Fibroblast of skin of right biceps (primary cell): ENCODE measurements around the gene CASP8.
"Not testable (repeated sequence)": the region's sequence is repeated elsewhere in the genome, so short reads cannot be mapped to it uniquely, and the experiment has no call there.

ENCODE experiments used
- DNase-seq: peaks from one replicate; pipeline ENCODE4 v3.0.0-alpha.2; 2013

The CASP8 gene

DNA sequence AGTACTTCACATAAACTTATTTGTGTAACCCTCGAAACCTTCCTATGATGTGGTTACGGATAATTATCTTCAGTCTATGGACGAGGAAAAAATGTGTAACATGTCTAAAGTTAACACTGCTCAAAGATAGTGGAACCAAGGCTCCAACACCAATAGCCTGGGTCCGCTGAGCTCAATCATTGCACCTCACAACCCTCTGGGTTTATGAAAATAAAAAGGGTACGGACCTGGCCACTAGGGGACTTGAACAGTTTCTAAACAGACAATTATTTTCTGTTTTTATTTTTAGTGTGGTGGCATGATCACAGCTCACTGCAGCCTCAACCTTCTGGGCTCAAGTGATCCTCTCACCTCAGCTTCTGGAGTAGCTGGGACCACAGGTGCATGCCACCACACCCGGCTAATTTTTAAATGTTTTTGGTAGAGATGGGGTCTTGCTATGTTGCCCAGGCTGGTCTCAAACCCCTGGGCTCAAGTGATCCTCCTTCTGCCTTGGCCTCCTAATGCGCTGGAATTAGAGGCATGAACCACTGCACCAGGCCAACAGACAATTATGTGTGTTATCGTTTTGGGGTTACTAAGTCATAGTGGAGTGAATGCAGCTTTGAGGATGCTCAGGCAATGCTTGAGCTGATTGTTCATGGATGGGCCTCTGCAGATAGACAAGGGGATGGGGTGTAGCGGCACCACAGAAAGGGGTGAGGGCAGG is 10.1 kb downstream of the CASP8 start:
- no peak for DNase-seq

DNA sequence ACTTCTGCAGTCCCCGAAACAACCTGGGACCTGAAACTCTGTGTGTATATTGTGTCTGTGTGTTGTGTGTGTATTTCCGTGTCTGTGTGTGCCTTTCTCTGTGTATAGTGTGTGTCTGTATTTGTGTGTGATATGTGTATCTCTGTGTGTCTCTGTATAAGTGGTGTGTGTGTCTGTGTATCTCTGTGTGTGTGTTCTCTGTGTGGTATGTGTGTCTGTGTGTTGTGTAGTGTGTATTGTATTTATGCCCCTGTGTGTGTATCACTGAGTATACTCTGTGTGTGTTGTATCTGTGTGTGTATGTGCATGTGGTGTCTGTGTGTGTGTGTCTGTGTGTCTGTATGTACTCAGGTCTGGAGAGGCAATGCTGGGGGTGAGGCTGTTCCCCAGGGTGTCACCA is 11.6 kb downstream of the CASP8 start:
- DNase-seq = no peak

DNA sequence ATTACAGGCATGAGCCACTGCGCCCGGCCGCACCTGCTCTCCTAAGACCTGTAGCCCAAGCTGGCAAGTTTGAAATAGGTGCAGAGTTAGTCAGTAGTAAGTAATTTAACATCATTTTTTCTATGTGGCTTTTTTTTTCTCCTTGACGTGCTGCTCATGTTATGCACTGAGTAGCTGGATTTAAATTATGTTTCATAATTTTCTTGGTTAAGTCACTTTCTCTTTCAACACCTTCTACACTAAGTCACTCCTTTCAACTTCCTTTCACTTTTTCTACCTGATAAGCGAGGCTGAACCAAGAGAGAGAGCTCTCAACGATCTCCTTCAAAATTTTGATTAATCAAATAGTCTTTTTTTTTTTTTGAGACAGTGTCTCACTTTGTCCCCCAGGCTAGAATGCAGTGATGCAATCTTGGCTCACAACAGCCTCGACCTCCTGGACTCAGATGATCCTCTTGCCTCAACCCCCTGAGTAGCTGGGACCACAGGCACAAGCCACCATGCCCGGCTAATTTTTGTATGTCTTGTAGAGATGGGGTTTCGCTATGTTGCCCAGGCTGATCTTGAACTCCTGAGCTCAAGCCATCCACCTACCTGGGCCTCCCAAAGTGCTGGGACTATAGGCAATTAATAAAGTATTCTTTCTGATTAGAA is 13.1 kb downstream of the CASP8 start:
- no peak for DNase-seq

DNA sequence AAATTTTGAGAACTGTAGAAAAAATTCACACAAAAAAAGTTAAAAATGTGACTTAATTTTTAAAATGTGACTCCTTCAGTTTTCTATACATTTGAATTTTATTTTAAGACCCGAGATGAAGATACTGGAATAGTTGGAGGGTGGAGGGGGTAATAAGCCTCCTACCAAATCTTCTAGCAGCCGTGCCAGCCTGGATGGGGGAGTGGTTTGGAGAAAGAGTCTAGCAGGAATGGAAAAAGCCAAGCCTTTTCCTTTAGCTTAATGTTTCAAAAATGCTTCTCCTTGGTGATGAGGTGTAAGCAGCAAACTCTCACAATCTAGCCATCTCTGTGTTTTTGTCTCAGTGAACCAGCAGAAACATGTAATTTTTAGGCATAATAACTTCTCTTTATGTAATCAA is 14.7 kb downstream of the CASP8 start:
- DNase-seq = no peak

DNA sequence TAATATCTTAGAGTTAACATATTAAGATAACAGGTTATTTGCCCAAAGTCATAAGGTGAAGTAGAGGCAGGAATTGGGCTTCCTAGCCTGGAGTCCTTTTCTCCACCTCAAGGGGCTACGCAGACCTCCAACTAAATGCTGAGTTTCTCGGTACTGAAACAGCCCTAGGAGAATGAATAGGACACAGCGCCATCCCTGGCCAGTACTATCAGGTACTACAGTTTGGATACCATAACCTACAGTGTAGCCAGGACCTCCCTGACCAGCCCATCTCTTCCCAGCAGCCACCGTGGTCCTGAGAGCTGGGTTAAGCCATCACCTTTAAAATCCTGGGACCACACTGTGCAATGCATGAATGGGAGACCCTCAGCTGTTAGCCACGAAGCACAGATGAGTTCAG is 15.7 kb downstream of the CASP8 start:
- DNase-seq = no peak

DNA sequence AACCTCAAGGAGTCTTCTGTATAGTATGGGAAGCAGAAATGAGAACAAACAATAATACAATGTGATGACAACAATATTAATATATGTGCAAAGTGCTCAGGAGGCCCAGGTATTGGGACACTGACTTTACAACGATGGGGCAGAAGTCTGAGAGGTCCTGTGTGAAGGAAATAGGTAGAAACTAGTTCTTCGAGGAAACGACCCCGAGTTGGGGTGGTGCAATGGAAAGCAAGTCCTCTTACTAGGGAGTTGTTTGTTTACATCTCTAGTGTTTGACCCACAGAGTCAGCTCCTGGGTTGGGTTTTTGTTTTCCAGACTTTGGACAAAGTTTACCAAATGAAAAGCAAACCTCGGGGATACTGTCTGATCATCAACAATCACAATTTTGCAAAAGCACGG is 16.2 kb downstream of the CASP8 start:
- DNase-seq = no peak

DNA sequence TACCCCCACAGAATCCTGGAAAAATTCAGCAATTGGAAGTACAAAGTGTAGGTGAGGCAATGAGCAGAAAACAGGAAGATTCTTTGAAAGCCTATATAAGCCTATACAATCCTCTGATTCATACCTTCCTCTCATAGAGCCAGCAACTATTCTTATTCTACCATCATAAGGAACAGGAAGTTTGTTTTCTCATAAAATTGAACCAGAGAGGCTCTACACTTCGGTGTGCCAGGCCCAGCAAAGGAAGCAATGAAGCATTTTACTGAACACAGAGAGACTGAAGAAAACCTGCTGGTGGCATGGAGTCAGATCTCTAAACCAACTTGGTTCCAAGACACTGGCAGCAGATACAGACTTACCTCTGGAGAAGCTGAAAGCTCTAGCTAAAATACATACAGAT is 18.7 kb downstream of the CASP8 start:
- no peak for DNase-seq

DNA sequence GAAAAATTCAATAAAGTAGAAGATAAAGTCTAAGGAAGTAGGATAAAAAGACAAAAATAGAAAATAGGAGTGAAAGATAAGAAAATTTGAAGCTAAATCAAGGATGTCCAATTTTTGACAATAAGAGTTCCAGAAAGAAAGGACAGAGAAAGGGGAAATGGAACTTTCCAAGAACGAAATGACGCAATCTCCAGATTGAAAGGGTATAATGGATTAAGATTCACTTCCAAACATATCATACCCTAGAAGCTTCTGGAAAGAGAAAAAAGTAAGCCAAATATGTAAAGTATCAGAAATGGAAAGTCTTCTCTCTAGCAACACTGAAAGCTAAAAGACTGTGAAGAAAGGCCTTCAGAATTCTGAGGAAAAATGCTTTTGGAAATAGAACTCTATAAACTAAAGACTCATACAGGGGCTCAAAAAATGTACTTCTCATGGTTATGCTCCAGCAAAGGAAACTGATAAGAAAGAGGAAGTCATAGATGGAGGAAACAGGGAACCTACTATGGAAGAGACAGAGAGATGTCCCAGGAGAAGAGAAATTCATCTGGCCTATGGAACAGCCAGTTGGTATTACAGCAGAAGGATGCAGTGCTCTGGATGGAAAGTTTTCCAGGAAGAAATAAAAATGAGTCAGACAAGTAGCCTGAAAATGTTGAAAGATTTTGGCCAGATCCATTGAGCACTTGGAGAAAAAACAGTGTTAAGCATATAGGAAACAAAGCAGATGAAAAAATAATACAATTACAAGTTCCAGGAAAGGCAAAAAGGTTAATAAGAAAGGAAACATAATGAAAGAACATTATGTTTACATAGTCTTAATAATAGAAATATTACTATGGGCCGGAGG is 20.1 kb downstream of the CASP8 start:
- no peak for DNase-seq

DNA sequence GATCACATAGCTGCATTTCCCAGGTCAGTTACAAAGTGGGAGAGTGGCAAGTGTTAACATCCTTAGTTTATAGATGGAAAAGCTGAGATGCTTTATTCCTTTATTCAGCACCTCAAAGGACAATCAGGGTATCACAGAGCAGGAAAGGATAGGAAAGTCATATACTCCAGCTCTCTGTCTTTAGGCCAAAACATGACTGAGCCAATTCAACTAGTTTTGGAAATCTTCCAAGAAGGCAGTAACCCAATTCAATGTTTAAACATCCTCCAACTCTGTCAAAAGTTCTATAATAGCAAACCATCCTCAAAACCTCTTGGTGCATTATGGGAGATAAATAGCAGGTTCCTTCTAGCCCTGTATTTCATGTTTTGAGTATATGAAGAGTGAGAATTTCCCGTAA is 25.2 kb downstream of the CASP8 start:
- DNase-seq = no peak

DNA sequence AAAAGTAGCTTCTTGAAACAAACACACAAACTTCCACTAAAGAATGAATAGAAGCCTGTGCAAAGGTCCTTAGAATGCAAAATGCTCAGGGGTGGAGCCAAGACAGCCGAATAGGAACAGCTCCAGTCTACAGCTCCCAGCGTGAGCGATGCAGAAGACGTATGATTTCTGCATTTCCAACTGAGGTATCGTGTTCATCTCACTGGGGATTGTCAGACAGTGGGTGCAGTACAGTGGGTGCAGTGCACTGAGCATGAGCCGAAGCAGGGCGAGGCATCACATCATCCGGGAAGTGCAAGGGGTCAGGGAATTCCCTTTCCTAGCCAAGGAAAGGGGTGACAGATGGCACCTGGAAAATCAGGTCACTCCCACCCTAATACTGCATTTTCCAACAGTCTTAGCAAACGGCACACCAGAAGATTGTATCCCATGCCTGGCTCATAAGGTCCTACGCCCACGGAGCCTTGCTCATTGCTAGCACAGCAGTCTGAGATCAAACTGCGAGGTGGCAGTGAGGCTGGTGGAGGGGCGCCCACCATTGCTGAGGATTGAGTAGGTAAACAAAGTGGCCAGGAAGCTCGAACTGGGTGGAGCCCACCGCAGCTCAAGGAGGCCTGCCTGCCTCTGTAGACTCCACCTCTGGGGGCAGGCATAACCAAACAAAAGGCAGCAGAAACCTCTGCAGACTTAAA is 30.3 kb downstream of the CASP8 start:
- DNase-seq = not testable (repeated sequence)

DNA sequence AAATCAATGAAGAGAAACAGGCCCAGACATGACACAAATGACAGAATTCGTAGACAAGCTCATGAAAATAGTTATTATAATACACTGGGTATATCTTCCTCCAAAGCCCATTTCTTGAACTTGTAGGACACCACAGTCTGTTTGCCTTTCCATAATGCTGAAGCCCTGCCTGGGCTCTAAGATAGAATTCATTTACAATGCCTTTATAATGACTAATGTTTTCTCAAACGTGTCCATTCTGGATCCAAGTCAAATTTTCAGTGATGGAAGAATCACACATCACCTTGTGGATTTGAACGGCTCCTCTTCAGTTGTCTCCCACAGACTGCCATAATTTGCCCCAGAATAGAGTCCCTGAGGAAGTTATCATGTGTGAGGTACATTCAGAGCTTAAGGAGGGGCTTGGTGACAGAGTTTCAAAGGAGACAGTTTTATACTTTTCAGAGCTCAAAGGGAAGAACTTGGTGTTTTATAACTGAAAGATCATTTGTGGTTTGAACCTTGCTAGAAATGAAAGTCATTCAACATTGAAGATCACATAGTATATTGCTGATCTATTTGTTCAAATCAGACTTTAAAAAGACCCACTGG is 38.2 kb downstream of the CASP8 start:
- peak; percentile 27 for DNase-seq

DNA sequence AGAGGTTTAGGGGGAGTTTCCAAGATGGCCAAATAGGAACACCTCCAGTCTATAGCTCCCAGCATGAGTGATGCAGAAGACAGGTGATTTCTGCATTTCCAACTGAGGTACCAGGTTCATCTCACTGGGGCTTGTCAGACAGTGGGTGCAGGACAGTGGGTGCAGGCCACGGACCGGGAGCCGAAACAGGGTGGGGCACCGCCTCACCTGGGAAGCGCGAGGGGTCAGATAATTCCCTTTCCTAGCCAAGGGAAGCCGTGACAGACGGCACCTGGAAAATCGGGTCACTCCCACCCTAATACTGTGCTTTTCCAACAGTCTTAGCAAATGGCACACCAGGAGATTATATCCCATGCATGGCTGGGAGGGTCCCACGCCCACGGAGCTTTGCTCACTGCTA is 39.6 kb downstream of the CASP8 start:
- not testable (repeated sequence) for DNase-seq

DNA sequence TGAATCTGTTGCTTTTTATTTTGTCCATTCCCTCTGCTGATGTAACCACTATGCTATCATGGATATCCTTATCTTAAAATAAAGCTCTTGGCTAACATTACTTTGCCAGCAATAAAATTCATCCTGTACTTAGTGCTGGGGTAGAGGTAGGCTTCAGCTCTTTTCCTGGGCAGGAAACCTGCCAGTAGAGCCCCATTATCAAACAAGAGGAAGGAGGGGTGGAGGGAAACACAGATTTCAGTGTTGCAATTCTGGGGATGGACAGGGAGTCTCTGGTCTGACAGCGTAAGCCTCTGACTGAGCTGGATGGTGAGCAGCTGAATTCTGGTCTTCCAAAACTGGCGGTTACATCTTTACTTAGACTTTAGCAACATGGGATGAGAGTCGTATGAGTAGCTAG is 47.5 kb downstream of the CASP8 start:
- DNase-seq = no peak

DNA sequence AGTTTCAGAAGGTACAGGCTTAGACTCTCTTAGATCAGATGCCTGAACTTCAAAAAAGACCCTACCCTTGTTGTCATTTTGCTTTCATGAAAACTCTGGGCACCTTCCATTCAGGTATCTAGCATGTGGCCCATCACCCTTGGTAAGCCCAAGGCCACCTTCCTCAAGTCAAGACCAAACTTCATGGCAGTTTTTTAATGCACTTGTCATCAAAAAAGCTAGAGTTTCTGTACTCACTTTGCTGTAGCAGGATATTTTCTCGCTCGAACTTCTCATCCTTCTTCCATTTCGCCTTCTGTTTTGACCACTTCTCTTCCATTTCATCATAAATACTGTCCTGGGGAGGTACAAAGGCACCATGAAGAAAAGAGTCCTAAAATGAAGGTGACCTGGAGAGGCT is 48.6 kb downstream of the CASP8 start:
- no peak for DNase-seq

DNA sequence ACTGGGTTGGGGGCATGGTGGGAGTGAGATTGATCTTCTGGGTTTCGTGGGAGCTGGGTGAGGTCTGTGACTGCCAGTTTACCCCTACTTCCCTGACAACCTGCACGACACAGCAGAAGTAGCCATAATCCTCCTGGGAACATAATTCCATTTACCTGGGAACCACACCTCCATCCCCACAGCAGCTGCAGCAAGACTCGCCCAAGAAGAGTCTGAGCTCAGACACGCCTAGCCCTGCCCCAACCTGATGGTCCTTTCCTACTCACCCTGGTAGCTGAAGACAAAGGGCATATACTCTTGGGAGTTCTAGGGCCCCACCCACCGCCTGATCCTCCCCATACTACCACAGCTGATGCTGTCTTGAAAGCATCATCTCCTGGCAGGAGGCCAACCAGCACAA is 53.0 kb downstream of the CASP8 start:
- DNase-seq = no peak

DNA sequence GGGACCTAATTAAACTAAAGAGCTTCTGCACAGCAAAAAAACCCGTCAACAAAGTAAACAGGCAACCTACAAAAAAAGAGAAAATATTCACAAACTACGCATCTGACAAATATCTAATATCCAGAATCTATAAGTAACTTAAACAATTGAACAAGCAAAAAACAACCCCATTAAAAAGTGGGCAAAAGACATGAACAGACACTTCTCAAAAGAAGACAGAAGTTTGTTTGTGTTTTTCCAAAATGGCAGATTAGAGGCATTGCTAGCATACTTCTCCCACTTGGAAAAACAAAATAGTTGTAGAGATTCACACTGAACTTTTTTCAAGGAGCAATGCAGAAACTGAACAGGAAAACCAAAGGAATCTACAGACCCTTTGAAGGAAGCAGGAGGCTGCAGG is 59.2 kb downstream of the CASP8 start:
- DNase-seq = no peak

DNA sequence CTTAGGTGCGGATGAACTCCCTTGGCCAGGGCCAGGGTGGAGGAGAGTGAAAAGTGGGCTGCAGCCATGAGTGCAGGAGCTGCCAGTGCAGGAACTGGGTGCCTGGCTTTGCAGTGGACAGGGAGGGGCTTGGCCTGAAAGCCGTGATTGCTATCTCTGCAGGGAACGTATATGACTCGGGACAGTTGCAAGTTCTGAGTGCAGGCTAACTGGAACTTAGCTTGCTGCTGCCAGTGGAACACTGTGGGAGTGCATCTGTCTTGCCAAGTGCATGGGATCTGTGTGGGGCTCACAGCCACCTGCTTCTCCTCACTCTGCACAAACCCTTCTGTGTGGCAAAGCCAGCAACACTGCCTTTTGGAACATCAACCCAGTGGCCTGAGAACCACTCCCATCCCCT is 59.9 kb downstream of the CASP8 start:
- DNase-seq = no peak

DNA sequence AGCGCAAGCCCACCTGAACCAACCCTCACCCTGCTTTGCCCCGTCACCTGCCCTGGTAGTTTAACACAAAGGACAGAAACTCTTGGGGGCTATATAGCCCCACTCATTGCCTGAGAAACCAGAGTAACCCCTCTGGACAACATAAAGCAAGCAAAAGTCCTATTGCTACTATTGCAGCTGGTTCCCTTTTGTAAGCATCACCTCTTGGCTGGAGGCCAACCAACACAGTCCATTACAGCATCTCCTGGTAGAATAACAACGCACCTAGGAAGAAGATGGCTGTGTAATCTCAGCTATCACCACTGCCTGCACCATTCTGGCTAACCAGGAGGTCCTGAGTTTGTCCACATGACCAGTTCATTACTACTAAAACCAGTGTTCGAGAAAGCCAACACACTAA is 60.4 kb downstream of the CASP8 start:
- DNase-seq = no peak

DNA sequence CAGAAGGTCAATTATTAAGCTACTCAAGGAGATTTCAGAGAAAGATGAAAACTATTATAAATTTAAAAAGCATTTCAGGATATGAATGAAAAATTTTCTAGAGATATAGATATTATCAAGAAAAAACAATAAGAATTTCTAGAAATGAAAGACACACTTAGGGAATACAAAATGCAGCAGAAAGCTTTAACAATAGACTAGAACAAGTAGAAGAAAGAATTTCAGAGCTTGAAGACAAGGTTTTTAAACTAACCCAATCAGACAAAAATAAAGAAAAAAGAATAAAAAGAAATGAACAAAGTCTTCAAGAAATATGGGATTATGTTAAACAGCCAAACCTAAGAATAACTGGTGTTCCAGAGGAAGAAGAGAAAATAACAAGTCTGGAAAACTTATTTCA is 62.4 kb downstream of the CASP8 start:
- DNase-seq = no peak

DNA sequence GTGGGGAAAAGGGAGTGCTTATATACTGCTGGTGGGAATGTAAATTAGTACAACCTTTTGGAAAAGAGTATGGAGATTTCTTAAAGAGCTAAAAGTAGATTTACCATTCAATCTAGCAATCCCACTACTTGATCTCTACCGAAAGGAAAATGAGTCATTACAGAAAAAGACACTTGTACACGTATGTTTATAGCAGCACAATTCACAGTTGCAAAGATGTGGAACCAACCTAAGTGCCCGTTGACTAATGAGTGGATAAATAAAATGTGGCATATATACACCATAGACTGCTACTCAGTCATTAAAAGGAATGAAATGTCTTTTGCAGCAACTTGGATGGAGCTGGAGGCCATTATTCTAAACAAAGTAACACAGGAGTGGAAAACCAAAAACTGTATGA is 67.3 kb downstream of the CASP8 start:
- DNase-seq = no peak

DNA sequence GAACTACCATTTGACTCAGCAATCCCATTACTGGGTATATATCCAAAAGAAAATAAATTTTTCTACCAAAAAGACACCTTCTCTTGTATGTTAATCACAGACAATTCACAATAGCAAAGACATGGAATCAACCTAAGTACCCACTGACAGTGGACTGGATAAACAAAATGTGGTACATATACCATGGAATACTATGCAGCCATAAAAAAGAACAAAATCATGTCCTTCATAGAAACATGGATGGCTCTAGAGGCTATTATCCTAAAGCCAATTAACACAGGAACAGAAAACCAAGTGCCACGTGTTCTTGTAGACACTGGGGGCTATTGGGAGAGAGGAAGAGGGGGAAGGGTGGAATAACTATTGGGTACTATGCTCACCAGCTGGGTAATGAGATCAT is 69.1 kb downstream of the CASP8 start:
- no peak for DNase-seq
